IPS-20b (cell line): ENCODE results near the gene NFIA.
A peak's percentile ranks its signal among the peaks of the same experiment; 100 is the strongest.

Experiments
- H3K27ac ChIP-seq: one replicate; pipeline ENCODE4 v1.5.1; 2013; ENCODE audit warnings: low read length
- H3K27me3 ChIP-seq: 2 replicates; pipeline ENCODE4 v1.6.1; 2013; ENCODE audit warnings: mild to moderate bottlenecking, low read length, inconsistent platforms; ENCODE audit not compliant: insufficient read depth
- H3K36me3 ChIP-seq: 2 replicates; pipeline ENCODE4 v1.6.1; 2013; ENCODE audit warnings: low read depth, mild to moderate bottlenecking, inconsistent platforms, low read length, moderate library complexity; ENCODE audit not compliant: insufficient read depth
- H3K4me1 ChIP-seq: 2 replicates; pipeline ENCODE4 v1.6.1; 2013; ENCODE audit warnings: mild to moderate bottlenecking, control low read depth, inconsistent platforms, low read length, moderate library complexity; ENCODE audit not compliant: insufficient read depth
- H3K4me3 ChIP-seq: 2 replicates; pipeline ENCODE4 v1.5.1; 2013; ENCODE audit warnings: mild to moderate bottlenecking, low read length, inconsistent platforms
- H3K9ac ChIP-seq: 2 replicates; pipeline ENCODE4 v1.6.1; 2013; ENCODE audit warnings: low read depth, mild to moderate bottlenecking, inconsistent platforms, low read length, moderate library complexity
- H3K9me3 ChIP-seq: 2 replicates; pipeline ENCODE4 v1.6.1; 2013; ENCODE audit warnings: mild to moderate bottlenecking, low read depth, low read length, inconsistent platforms; ENCODE audit not compliant: insufficient read depth

NFIA gene

GRCh38 chr1:61344696-61345095 is 262.3 kb downstream of the NFIA start:
- Histone ChIP-seq H3K9me3 (no peaks in the 10 kb centered on the region), H3K27me3 (no peaks in the 10 kb centered on the region), H3K9ac (no peak overlapping the region)

GRCh38 chr1:61348025-61348665 is 265.8 kb downstream of the NFIA start:
- Histone ChIP-seq H3K4me1 (peaks cover 8% of the 10 kb centered on the region; the same call in 1 of the 2 replicates), H3K9ac (no peak overlapping the region), H3K27me3 (no peaks in the 10 kb centered on the region), H3K4me3 (no peak overlapping the region), H3K36me3 (no peaks in the 10 kb centered on the region), H3K9me3 (no peaks in the 10 kb centered on the region), H3K27ac (no peak overlapping the region)

More at GRCh38 chr1:61344696-61345095, 262.3 kb downstream of the NFIA start:
- no peak overlapping the region for H3K4me3 ChIP-seq
- no peak overlapping the region for H3K27ac ChIP-seq
- no peaks in the 10 kb centered on the region for H3K36me3 ChIP-seq
- no peaks in the 10 kb centered on the region for H3K4me1 ChIP-seq

- Histone ChIP-seq H3K4me1 (peaks cover 14% of the 10 kb centered on the region; the same call in 1 of the 2 replicates), H3K4me3 (peak overlapping the region; percentile 13; the same call in 1 of the 2 replicates), H3K9me3 (no peaks in the 10 kb centered on the region), H3K27ac (no peak overlapping the region), H3K27me3 (no peaks in the 10 kb centered on the region), H3K9ac (no peak overlapping the region), H3K36me3 (no peaks in the 10 kb centered on the region)
Observed at GRCh38 chr1:61352845-61353435, 270.6 kb downstream of the NFIA start.

- Histone ChIP-seq H3K27ac (no peak overlapping the region), H3K9me3 (no peaks in the 10 kb centered on the region), H3K27me3 (no peaks in the 10 kb centered on the region), H3K9ac (no peak overlapping the region), H3K4me3 (no peak overlapping the region), H3K36me3 (no peaks in the 10 kb centered on the region), H3K4me1 (peaks cover 14% of the 10 kb centered on the region; the same call in 1 of the 2 replicates)
Observed at GRCh38 chr1:61353797-61354406, 271.5 kb downstream of the NFIA start.

GRCh38 chr1:61356016-61356415 is 273.7 kb downstream of the NFIA start:
- Histone ChIP-seq H3K27ac (no peak overlapping the region), H3K27me3 (no peaks in the 10 kb centered on the region), H3K9ac (no peak overlapping the region), H3K4me3 (no peak overlapping the region), H3K36me3 (no peaks in the 10 kb centered on the region), H3K9me3 (no peaks in the 10 kb centered on the region), H3K4me1 (peaks cover 14% of the 10 kb centered on the region; the same call in 1 of the 2 replicates)

- no peaks in the 10 kb centered on the region for H3K36me3 ChIP-seq
- no peak overlapping the region for H3K27ac ChIP-seq
- H3K4me3 ChIP-seq: no peak overlapping the region
- H3K27me3 ChIP-seq: no peaks in the 10 kb centered on the region
- H3K9me3 ChIP-seq: no peaks in the 10 kb centered on the region
- no peak overlapping the region for H3K9ac ChIP-seq
- H3K4me1 ChIP-seq: peaks cover 15% of the 10 kb centered on the region; the same call in 1 of the 2 replicates
Observed at GRCh38 chr1:61356995-61357394, 274.6 kb downstream of the NFIA start.

GRCh38 chr1:61357539-61357938 is 275.2 kb downstream of the NFIA start:
- Histone ChIP-seq H3K4me3 (no peak overlapping the region), H3K9ac (no peak overlapping the region), H3K4me1 (peaks cover 14% of the 10 kb centered on the region; the same call in 1 of the 2 replicates), H3K27ac (no peak overlapping the region), H3K27me3 (no peaks in the 10 kb centered on the region), H3K36me3 (no peaks in the 10 kb centered on the region), H3K9me3 (no peaks in the 10 kb centered on the region)

- H3K9me3 ChIP-seq: no peaks in the 10 kb centered on the region
- no peaks in the 10 kb centered on the region for H3K36me3 ChIP-seq
- no peak overlapping the region for H3K4me3 ChIP-seq
- H3K4me1 ChIP-seq: 0 out of 2 replicates have a peak, but pooled peaks cover 3% of the 10 kb centered on the region
- H3K27me3 ChIP-seq: no peaks in the 10 kb centered on the region
- H3K27ac ChIP-seq: no peak overlapping the region
- no peak overlapping the region for H3K9ac ChIP-seq
Observed at GRCh38 chr1:61358770-61359455, 276.6 kb downstream of the NFIA start.

- H3K27me3 ChIP-seq: no peaks in the 10 kb centered on the region
- no peak overlapping the region for H3K9ac ChIP-seq
- no peak overlapping the region for H3K27ac ChIP-seq
- no peaks in the 10 kb centered on the region for H3K36me3 ChIP-seq
- H3K4me3 ChIP-seq: no peak overlapping the region
- 0 out of 2 replicates have a peak, but pooled peaks cover 3% of the 10 kb centered on the region for H3K4me1 ChIP-seq
- no peaks in the 10 kb centered on the region for H3K9me3 ChIP-seq
Observed at GRCh38 chr1:61361931-61362330, 279.6 kb downstream of the NFIA start.

GRCh38 chr1:61362351-61362750 is 280.0 kb downstream of the NFIA start:
- Histone ChIP-seq H3K4me1 (0 out of 2 replicates have a peak, but pooled peaks cover 3% of the 10 kb centered on the region), H3K9me3 (no peaks in the 10 kb centered on the region), H3K27ac (no peak overlapping the region), H3K27me3 (no peaks in the 10 kb centered on the region), H3K9ac (no peak overlapping the region), H3K4me3 (no peak overlapping the region), H3K36me3 (no peaks in the 10 kb centered on the region)

GRCh38 chr1:61368366-61368765 is 286.0 kb downstream of the NFIA start:
- no peaks in the 10 kb centered on the region for H3K9me3 ChIP-seq
- no peak overlapping the region for H3K27ac ChIP-seq
- H3K4me1 ChIP-seq: no peaks in the 10 kb centered on the region
- H3K4me3 ChIP-seq: no peak overlapping the region
- no peaks in the 10 kb centered on the region for H3K27me3 ChIP-seq
- H3K36me3 ChIP-seq: no peaks in the 10 kb centered on the region
- no peak overlapping the region for H3K9ac ChIP-seq
